Uterus (tissue), 2 donors: Measurements from ENCODE around the gene PREX1.

Experiments
- POLR2A ChIP-seq, 2 donors: fragments of 450-650 bp; IDR thresholded peaks; one replicate each; pipeline ENCODE4 v1.6.1; 2016; ENCODE audit warnings: antibody characterized with exemption in 2 of 2, mild to moderate bottlenecking in 1 of 2, moderate library complexity in 1 of 2
- TF ChIP-seq, protein P1 (sequence below), 4 experiments: fragments of 200-600 bp in 2 of 4; fragments of 450-650 bp in 2 of 4; sonication (generic) in 2 of 4; IDR thresholded peaks; one replicate each; pipeline ENCODE4 v1.5.1; 2016 to 2019; ENCODE audit warnings: antibody characterized with exemption in 4 of 4, mild to moderate bottlenecking in 2 of 4, moderate library complexity in 1 of 4

- TF ChIP-seq POLR2A (IDR thresholded peaks at IDR 0.05), result no peak
- TF ChIP-seq, protein P1, sequence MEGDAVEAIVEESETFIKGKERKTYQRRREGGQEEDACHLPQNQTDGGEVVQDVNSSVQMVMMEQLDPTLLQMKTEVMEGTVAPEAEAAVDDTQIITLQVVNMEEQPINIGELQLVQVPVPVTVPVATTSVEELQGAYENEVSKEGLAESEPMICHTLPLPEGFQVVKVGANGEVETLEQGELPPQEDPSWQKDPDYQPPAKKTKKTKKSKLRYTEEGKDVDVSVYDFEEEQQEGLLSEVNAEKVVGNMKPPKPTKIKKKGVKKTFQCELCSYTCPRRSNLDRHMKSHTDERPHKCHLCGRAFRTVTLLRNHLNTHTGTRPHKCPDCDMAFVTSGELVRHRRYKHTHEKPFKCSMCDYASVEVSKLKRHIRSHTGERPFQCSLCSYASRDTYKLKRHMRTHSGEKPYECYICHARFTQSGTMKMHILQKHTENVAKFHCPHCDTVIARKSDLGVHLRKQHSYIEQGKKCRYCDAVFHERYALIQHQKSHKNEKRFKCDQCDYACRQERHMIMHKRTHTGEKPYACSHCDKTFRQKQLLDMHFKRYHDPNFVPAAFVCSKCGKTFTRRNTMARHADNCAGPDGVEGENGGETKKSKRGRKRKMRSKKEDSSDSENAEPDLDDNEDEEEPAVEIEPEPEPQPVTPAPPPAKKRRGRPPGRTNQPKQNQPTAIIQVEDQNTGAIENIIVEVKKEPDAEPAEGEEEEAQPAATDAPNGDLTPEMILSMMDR (IDR thresholded peaks at IDR 0.05), result no peak
Observed at GRCh38 chr20:48789185-48789668, 38.6 kb downstream of the PREX1 start.
